HG03442 (cell line): ENCODE measurements around the gene NACAD.
"Not testable (repeated sequence)": the region's sequence is repeated elsewhere in the genome, so short reads cannot be mapped to it uniquely, and the experiment has no call there.

Experiments
- ATAC-seq: cut with Tn5 transposase; IDR thresholded peaks from one replicate; pipeline ENCODE4 v1.9.1; 2021; ENCODE audit warnings: mild to moderate bottlenecking, moderate library complexity; ENCODE audit not compliant: unreplicated experiment

The NACAD gene

GRCh38 chr7:45060295-45060694 is 28.5 kb downstream of the NACAD start:
- no peak for ATAC-seq

- ATAC-seq: no peak
Observed at GRCh38 chr7:45057878-45058277, 30.9 kb downstream of the NACAD start.

GRCh38 chr7:45055594-45056219 is 33.1 kb downstream of the NACAD start:
- no peak for ATAC-seq

GRCh38 chr7:45055016-45055415 is 33.8 kb downstream of the NACAD start:
- ATAC-seq: no peak

GRCh38 chr7:45054442-45054841 is 34.3 kb downstream of the NACAD start:
- ATAC-seq: no peak

- ATAC-seq: no peak
Observed at GRCh38 chr7:45053941-45054340, 34.8 kb downstream of the NACAD start.

- no peak for ATAC-seq
Observed at GRCh38 chr7:45053401-45053800, 35.4 kb downstream of the NACAD start.

- no peak for ATAC-seq
Observed at GRCh38 chr7:45052011-45052410, 36.8 kb downstream of the NACAD start.

- ATAC-seq: no peak
Observed at GRCh38 chr7:45050198-45050597, 38.6 kb downstream of the NACAD start.

GRCh38 chr7:45048748-45049147 is 40.0 kb downstream of the NACAD start:
- no peak for ATAC-seq

GRCh38 chr7:45044338-45044737 is 44.4 kb downstream of the NACAD start:
- no peak for ATAC-seq

GRCh38 chr7:45039106-45039505 is 49.7 kb downstream of the NACAD start:
- ATAC-seq: no peak

GRCh38 chr7:45037876-45038275 is 50.9 kb downstream of the NACAD start:
- no peak for ATAC-seq

- no peak for ATAC-seq
Observed at GRCh38 chr7:45036796-45037195, 52.0 kb downstream of the NACAD start.

- ATAC-seq: no peak
Observed at GRCh38 chr7:45036317-45036716, 52.5 kb downstream of the NACAD start.

- no peak for ATAC-seq
Observed at GRCh38 chr7:45035893-45036292, 52.9 kb downstream of the NACAD start.

GRCh38 chr7:45035371-45035770 is 53.4 kb downstream of the NACAD start:
- no peak for ATAC-seq

- ATAC-seq: not testable (repeated sequence)
Observed at GRCh38 chr7:45034710-45035109, 54.1 kb downstream of the NACAD start.

- no peak for ATAC-seq
Observed at GRCh38 chr7:45033931-45034290, 54.9 kb downstream of the NACAD start.

GRCh38 chr7:45033261-45033930 is 55.4 kb downstream of the NACAD start:
- no peak for ATAC-seq

GRCh38 chr7:45032421-45032820 is 56.3 kb downstream of the NACAD start:
- no peak for ATAC-seq

- ATAC-seq: no peak
Observed at GRCh38 chr7:45031829-45032228, 56.9 kb downstream of the NACAD start.
